Duodenal mucosa (tissue), 2 donors: Measurements from ENCODE around the gene KCND2.
"Not testable (repeated sequence)": the region's sequence is repeated elsewhere in the genome, so short reads cannot be mapped to it uniquely, and the experiment has no call there.

ENCODE experiments used
- H3K27ac ChIP-seq: one replicate; pipeline ENCODE4 v1.7.0; 2013; ENCODE audit warnings: low read depth, low read length
- H3K27me3 ChIP-seq, 2 donors: one replicate each; pipeline ENCODE4 v1.7.0; 2013; ENCODE audit warnings: low read length in 2 of 2, control low read depth in 1 of 2; ENCODE audit not compliant: insufficient read depth in 2 of 2, control insufficient read depth in 1 of 2
- H3K36me3 ChIP-seq, 2 donors: one replicate each; pipeline ENCODE4 v1.7.0; 2013; ENCODE audit warnings: low read length in 2 of 2, control low read depth in 1 of 2; ENCODE audit not compliant: insufficient read depth in 2 of 2, control insufficient read depth in 1 of 2
- H3K4me1 ChIP-seq, 2 donors: one replicate each; pipeline ENCODE4 v1.7.0; 2013; ENCODE audit warnings: low read length in 2 of 2, control low read depth in 1 of 2; ENCODE audit not compliant: insufficient read depth in 2 of 2, control insufficient read depth in 1 of 2
- H3K4me3 ChIP-seq, 2 donors: one replicate each; pipeline ENCODE4 v1.7.0; 2013; ENCODE audit warnings: low read length in 2 of 2, low read depth in 1 of 2
- H3K9ac ChIP-seq, 2 donors: one replicate each; pipeline ENCODE4 v1.7.0; 2013; ENCODE audit warnings: low read length in 2 of 2, low read depth in 1 of 2
- H3K9me3 ChIP-seq, 2 donors: one replicate each; pipeline ENCODE4 v1.7.0; 2013; ENCODE audit warnings: low read length in 2 of 2, control low read depth in 1 of 2; ENCODE audit not compliant: control insufficient read depth in 1 of 2

The KCND2 gene

DNA sequence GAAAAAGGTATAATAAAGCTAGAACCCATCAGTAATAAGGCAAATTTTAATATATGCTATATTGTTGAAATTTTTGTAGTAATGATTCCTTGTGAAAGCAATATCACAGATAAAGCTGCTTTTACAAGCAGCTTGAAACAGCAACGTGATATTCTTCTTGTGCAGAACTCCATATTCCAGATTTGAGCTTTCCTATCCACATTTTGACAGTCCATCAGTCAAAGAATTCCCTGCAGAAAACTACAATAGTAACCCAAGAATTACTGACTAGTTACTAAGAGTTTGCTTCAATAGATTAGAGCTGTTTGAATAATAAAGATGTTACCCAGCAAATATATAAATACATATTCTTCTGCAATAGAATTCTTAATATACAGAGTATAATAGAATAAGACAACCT is 291.2 kb downstream of the KCND2 start:
- Histone ChIP-seq H3K27me3 (no peaks in the 10 kb centered on the region), H3K27ac (no peak overlapping the region), H3K9ac (no peak overlapping the region), H3K4me1 (no peaks in the 10 kb centered on the region), H3K36me3 (no peaks in the 10 kb centered on the region), H3K9me3 (no peaks in the 10 kb centered on the region), H3K4me3 (no peak overlapping the region)

DNA sequence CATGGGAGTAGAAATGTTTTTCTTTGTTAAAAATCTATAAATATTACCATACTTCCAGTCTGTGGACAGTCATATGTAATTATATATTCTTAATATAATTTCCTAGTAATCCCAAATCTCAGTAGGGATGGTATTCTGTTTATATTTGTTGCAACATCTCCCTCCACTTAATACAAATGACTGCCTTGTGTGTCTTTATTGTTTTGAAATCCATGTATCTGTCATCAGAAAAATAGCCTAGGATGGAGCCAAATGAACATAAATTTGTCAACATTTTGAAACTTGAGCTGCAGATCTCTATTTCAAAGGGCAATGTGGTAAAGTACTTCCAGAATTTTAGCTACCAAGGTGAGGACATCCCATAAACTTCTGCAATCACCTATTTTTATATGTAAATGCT is 294.2 kb downstream of the KCND2 start:
- Histone ChIP-seq H3K27me3 (no peaks in the 10 kb centered on the region), H3K9me3 (no peaks in the 10 kb centered on the region), H3K4me1 (no peaks in the 10 kb centered on the region), H3K9ac (no peak overlapping the region), H3K27ac (no peak overlapping the region), H3K36me3 (no peaks in the 10 kb centered on the region), H3K4me3 (no peak overlapping the region)

- not testable (repeated sequence) for H3K27me3 ChIP-seq, H3K4me1 ChIP-seq, H3K4me3 ChIP-seq, H3K27ac ChIP-seq, H3K36me3 ChIP-seq, H3K9me3 ChIP-seq, H3K9ac ChIP-seq
Observed at GRCh38 chr7:120578657-120579056, 305.7 kb downstream of the KCND2 start.

GRCh38 chr7:120582916-120583315 is 309.9 kb downstream of the KCND2 start:
- Histone ChIP-seq H3K27ac (no peak overlapping the region), H3K36me3 (no peaks in the 10 kb centered on the region), H3K4me1 (no peaks in the 10 kb centered on the region), H3K27me3 (no peaks in the 10 kb centered on the region), H3K9ac (no peak overlapping the region), H3K9me3 (no peaks in the 10 kb centered on the region), H3K4me3 (no peak overlapping the region)

DNA sequence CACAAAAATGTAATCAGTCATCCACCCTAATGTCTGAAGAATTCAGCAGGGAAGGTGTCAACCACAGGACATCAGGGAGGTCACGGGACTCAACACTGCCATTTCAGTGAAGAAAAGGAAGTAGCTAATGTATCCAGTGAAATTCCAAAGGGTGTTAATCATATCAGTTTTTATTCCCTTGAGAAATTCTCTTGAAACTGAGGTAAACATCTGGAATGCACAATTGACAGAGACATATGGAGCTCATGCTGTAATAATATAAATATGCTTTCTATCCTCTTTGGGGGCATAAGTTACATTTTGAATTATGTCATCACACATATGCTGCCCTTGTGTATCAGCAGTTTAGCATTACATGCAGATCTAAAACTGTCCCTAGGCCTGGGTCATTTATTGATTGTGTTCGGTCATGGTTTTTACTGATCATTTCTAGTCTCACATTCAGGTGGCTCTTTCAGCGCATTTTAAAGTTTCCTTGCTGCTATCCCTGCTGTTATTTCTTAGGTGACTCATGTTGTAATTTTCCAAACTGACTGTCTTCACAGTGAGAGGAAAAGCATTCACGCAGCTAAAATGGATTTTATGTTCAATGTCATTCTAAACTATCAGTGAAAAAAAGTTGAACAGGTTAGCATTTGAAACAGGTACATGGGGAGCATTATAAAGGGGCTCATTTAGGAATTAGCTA is 311.1 kb downstream of the KCND2 start:
- Histone ChIP-seq H3K27me3 (no peaks in the 10 kb centered on the region), H3K27ac (no peak overlapping the region), H3K4me3 (no peak overlapping the region), H3K4me1 (no peaks in the 10 kb centered on the region), H3K9ac (no peak overlapping the region), H3K36me3 (no peaks in the 10 kb centered on the region), H3K9me3 (no peaks in the 10 kb centered on the region)

- H3K36me3 ChIP-seq, result no peaks in the 10 kb centered on the region
- H3K4me3 ChIP-seq, result no peak overlapping the region
- no peaks in the 10 kb centered on the region for H3K4me1 ChIP-seq
- H3K27ac ChIP-seq, result no peak overlapping the region
- H3K27me3 ChIP-seq, result no peaks in the 10 kb centered on the region
- no peaks in the 10 kb centered on the region for H3K9me3 ChIP-seq
- H3K9ac ChIP-seq, result no peak overlapping the region
Observed at GRCh38 chr7:120586571-120586970, 313.6 kb downstream of the KCND2 start.

- H3K36me3 ChIP-seq, result no peaks in the 10 kb centered on the region
- H3K4me1 ChIP-seq, result no peaks in the 10 kb centered on the region
- no peak overlapping the region for H3K4me3 ChIP-seq
- no peak overlapping the region for H3K9ac ChIP-seq
- H3K9me3 ChIP-seq, result no peaks in the 10 kb centered on the region
- H3K27me3 ChIP-seq, result no peaks in the 10 kb centered on the region
- no peak overlapping the region for H3K27ac ChIP-seq
Observed at GRCh38 chr7:120587243-120587642, 314.3 kb downstream of the KCND2 start.

- Histone ChIP-seq H3K4me1 (no peaks in the 10 kb centered on the region), H3K9me3 (no peaks in the 10 kb centered on the region), H3K9ac (no peak overlapping the region), H3K4me3 (no peak overlapping the region), H3K27me3 (no peaks in the 10 kb centered on the region), H3K27ac (no peak overlapping the region), H3K36me3 (no peaks in the 10 kb centered on the region)
Observed at GRCh38 chr7:120588416-120588815, 315.4 kb downstream of the KCND2 start.

DNA sequence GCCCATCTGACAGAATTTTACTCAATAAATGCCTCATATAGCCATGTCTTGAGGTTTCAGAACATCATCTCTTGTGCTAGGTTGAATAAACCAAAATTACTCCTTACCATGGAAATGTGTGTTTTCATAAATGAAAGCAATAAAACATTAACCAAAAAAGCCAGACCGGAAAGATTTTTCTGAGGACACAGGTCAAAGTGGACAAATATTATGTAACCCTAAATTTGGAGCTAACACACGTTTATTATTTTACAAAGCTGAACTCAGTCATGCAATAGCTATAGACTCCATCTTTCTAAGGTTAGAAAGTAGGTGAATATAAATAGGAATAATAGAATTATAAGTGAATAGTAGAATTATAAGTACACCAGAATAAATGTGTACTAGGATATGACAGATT is 315.9 kb downstream of the KCND2 start:
- Histone ChIP-seq H3K27me3 (no peaks in the 10 kb centered on the region), H3K9me3 (no peaks in the 10 kb centered on the region), H3K4me3 (no peak overlapping the region), H3K27ac (no peak overlapping the region), H3K4me1 (no peaks in the 10 kb centered on the region), H3K36me3 (no peaks in the 10 kb centered on the region), H3K9ac (no peak overlapping the region)

GRCh38 chr7:120600607-120601006 is 327.6 kb downstream of the KCND2 start:
- Histone ChIP-seq H3K27me3 (no peaks in the 10 kb centered on the region), H3K27ac (no peak overlapping the region), H3K4me1 (no peaks in the 10 kb centered on the region), H3K36me3 (no peaks in the 10 kb centered on the region), H3K4me3 (no peak overlapping the region), H3K9ac (no peak overlapping the region), H3K9me3 (no peaks in the 10 kb centered on the region)

GRCh38 chr7:120603366-120603765 is 330.4 kb downstream of the KCND2 start:
- no peaks in the 10 kb centered on the region for H3K36me3 ChIP-seq
- no peak overlapping the region for H3K4me3 ChIP-seq
- H3K9ac ChIP-seq, result no peak overlapping the region
- no peak overlapping the region for H3K27ac ChIP-seq
- H3K27me3 ChIP-seq, result no peaks in the 10 kb centered on the region
- no peaks in the 10 kb centered on the region for H3K4me1 ChIP-seq
- no peaks in the 10 kb centered on the region for H3K9me3 ChIP-seq
